IPS-NIHi7 (cell line): ENCODE data around the gene NCOA7.
"Not testable (repeated sequence)": the region's sequence is repeated elsewhere in the genome, so short reads cannot be mapped to it uniquely, and the experiment has no call there.

Experiments
- DNase-seq: peaks from one replicate; pipeline ENCODE4 v3.0.0; 2012; ENCODE audit warnings: mixed read lengths; ENCODE audit errors: extremely low spot score

The NCOA7 gene

DNA sequence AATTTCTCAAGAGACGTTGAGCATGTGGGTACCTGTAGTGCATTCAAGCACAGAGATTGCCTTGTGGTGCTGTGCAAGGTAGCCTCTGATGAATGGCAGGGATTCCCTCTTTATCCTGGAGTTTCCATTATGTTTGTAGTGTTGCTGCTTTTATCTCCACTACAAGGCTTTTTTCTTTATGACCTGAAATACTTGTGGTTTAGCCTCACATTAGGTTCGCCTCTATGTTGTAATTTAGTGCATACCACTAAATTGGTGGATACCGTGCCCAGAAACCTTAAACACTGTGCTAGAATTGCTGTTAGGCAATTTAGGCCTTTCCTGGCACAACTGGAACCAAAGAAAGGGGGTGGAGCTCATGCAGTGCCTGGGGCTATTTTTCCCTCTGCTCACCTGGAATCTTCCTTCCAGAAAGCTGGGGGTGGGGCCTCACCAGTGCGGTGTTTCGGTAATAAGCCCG is 76.8 kb downstream of the NCOA7 start:
- DNase-seq = peak; percentile 71

DNA sequence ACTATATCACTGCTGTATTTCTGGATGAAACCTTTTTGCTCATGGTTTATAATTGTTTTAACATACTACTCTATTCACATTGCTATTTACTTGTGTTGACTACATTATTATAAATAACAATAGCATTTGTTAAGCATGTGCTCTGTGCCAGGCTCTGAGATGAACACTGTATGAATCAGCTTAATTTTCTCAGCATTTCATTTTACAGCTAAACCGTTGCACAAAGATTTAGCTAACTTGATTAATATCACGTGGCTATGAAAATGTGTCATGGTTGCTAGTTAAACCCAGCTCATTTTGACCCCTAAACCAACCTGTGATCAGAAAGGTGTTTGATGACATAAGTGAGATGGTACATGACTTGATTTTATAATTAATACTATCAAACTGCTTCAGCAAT is 77.5 kb downstream of the NCOA7 start:
- no peak for DNase-seq

DNA sequence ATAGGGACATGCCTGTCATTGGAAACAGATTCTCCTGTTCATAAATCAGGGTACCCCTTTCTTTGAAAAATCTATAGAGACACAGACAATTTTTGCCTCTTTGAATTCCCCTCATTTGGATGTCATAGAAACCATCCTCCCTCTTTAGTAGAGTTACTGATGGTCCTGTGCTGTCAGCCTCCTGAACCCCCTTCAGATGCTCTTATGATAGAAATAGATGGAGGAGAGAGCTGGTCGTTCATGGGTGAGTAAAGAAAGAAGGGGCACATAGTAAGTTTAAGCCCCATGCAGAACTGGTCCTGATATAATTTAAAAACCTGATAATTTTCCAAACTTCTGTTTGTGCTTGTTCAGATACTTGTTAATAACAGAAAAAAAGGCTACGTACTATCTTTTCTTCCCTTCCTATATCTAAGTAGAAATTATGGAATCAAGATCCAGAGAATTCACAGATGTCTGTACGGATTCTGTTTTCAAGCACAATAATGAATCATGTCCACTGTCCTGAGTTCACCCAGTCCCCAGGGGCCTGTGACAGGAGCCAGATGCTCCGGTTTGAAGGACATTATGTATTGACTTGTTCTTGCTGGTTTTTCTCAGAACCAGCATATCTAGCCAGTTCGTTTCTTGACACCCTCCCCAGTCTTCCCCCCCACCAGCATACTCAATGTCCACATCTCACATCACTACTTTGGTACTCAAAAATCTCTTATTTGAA is 78.1 kb downstream of the NCOA7 start:
- DNase-seq = no peak

DNA sequence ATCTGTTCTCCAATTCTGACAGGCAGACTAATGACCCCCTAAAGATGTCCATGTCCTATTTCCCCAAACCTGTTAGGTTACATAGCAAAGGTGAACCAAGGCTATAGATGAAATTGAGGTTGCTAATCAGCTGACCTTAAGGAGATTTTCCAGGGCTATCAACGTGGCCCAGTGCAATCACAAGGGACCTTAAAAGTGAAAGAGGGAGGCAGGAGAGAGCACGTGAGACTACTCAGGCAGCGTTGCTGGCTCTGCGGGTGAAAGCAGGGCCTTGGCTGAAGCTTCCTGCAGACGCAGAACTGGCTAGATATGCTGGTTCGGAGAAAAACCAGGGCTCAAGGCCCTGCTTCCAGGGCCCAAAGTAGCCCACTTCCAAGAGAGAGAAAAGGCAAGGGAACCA is 78.7 kb downstream of the NCOA7 start:
- DNase-seq = no peak

DNA sequence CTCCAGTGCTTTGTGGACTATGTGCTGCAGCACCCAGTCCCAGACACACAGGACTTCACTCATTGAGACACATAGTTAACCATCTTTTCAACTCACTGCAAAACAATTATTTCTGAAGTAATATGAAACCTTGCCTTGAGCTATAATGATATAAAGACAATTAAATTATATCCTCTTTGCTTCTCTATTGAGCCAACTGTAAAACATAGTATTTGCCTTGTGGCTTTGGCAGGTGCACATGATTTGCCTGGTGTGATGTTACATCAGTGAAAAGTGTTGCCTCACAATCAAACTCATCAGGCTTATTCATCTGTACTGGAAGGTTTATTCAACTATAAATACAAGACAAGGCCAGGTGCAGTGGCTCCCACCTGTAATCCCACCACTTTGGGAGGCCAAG is 80.6 kb downstream of the NCOA7 start:
- DNase-seq = no peak

DNA sequence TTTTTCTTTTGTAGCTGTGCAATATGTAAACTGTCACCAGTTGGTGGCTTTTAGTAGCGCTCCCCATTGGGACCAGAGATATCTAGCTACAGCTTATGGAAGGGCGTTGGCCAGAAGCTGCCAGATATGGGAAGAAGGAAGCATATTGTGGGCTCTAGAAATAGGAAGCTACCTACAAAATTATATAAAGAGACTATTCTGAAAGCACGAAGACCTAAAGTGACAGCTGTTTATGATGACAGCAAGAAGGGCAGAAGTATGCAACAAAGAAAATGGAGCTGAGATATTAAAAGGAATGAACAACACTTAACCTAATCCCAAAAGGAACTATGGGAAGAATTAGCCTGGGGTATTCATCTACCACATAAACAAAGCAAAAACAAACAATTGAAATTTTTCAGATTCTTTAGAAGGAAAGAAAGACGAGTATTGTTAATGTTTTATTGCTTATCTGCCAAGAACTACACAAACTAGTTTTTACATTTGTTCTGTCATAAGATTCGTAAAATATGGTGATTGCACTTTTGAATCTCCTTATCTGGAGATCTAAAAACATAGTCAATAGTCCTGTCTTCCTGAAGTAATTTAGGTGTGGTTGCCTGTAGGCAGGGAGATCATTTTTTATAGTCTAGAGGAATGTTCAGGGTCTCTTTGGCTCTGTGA is 81.6 kb downstream of the NCOA7 start:
- DNase-seq = no peak

DNA sequence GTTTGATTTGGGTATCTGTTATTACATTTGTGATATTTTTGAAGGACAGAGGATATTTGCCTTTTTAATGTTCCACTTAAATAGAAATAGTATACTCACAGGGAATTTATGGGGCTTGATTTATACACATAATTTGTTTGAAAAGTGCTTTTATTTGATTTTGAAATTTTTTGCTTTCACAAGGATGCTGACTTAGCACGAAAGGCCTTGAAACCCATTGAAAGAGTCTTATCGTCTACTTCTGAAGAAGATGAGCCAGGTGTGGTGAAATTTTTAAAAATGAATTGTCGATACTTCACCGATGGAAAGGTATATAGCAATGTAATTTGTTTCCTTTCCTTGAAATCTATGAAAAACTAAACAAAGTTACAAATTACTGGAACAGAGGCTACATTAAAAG is 91.5 kb downstream of the NCOA7 start:
- DNase-seq = no peak

DNA sequence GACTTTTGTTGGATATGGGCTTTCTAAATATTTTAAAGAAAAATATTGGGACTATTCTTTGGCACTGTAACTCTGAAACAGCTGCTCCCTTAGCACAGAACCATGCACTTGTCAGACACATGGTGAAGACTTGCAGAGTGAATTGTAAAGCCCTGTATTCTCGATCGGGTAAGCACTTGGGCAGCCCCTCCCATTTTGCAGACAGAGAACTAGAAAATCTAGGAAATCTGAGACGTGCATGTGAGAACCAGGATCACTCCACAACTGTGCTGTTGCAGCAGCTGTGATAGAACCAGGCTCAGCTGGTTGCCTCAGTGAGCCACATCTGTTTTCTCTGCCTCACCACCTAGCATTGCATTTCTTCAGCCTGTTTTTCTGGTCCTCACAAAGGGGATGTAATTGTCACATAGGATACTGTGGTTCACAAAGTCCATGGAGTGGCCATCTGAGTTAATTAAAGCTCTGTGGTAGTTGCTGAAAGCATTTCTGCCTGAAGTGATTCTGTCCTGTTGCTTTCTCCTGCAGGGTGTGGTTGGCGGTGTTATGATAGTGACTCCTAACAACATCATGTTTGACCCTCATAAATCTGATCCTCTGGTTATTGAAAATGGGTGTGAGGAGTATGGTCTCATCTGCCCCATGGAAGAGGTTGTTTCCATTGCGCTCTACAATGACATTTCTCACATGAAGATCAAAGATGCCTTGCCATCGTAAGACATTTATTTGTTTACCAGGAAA is 94.0 kb downstream of the NCOA7 start:
- DNase-seq = no peak

DNA sequence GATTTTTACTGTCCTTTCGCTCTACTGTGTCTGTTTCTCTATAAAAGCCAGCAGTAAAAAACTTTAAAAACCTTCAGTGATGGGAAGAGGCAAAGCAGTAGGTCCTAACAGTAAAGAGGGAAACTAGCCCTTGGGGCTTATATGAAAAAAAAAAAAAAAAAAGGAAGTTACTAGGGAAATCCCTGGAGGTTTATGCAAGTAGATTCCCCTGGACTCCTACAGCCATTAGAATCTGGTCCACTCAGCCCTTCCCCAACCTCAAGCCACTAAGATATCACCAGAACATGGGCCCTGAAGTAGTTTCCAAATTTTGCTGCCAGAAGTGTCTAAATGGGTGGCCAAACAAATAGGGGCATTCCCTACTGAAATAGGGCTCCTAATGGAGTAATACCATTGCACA is 95.3 kb downstream of the NCOA7 start:
- no peak for DNase-seq

DNA sequence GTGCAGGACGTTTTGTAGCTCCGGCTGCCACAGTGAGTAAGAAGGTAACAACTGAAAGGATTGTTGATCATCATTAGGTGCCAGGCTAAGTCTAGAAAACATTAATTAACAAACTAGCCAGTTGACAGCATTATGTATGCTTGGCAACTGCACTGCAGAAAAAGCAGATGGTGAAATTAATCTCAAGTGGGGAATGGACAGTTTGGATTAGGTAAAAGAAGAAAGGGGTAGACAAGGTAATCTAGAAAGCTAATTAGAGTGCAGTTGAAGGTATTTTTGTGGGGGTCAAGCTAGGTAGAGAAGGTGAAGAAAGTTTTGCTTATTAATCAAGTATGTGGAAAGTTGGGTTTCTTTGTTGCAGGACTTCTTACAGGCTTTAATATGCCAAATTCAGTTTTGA is 96.2 kb downstream of the NCOA7 start:
- no peak for DNase-seq

DNA sequence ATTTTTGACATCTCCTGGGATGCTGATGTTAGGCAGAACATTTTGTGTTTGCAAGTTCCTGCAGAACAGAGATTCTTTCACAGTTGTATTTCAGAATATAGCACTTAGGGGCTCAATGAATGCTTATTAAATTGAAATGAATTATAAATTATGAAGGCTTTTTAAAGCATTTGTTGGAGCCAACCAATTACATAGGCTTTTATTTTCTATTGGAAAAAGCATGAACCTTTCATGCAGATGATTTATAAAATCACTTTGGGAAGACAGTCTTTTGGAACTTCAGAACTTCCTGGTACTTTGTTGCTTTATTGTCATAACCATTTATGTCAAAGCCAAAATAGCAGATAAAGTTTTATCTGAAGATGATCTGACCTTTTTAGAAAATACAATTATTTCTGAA is 96.6 kb downstream of the NCOA7 start:
- no peak for DNase-seq

DNA sequence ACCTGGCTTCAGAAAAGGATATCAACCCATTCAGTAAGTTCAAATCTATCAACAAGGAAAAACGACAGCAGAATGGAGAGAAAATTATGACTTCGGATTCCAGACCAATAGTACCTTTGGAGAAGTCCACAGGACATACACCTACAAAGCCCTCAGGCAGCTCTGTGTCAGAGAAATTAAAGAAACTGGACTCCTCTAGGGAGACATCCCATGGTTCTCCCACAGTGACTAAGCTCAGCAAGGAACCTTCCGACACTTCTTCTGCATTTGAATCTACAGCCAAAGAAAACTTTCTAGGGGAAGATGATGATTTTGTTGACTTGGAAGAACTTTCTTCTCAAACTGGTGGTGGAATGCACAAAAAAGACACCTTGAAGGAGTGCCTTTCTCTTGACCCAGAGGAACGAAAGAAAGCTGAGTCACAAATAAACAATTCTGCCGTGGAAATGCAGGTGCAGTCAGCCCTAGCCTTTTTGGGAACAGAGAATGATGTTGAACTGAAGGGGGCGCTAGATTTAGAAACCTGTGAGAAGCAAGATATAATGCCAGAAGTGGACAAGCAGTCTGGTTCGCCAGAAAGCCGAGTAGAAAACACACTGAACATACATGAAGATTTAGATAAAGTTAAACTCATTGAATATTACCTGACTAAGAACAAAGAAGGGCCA is 98.4 kb downstream of the NCOA7 start:
- DNase-seq = peak; percentile 70

DNA sequence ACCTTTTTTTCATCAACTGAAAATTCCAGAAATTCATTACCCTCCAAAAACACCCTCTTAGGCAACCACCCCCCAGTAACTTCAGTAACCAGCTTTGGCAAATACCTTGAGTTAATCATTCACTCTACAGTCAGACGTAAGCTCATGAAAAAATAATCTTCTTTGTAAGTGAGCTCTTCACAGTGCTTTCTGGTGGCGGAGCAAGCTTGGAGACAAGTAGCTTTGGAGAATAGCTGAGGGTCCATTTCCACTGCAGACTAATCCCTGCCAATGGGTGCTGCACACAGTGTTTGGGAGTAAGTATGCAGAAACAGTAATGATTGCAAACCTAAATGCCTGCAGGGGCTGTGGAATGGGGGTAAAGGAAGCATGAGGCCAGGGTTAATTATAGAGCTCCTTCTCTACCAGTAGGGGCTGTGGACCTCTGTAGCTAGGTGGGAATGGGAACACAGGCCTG is 109.0 kb downstream of the NCOA7 start:
- peak; percentile 31 for DNase-seq

DNA sequence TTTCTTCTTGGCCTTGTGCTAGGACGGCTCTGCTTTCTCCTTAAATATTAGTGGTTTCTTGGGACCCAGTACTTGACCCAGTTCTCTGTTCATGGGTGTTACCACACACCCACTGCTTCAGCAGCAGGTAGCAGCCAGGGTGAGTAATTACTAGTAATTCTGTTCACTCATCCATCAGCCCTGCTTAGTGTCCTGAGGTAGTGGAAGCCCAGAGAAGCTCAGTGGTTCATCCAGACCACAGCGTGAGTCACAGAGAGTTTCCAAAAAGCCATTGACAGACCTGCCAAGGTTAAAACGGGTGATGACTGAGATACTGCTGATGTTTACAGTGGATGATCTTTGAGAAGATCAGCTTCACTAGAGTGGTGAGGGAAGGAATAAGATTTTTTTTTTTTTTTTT is 114.1 kb downstream of the NCOA7 start:
- DNase-seq = no peak

DNA sequence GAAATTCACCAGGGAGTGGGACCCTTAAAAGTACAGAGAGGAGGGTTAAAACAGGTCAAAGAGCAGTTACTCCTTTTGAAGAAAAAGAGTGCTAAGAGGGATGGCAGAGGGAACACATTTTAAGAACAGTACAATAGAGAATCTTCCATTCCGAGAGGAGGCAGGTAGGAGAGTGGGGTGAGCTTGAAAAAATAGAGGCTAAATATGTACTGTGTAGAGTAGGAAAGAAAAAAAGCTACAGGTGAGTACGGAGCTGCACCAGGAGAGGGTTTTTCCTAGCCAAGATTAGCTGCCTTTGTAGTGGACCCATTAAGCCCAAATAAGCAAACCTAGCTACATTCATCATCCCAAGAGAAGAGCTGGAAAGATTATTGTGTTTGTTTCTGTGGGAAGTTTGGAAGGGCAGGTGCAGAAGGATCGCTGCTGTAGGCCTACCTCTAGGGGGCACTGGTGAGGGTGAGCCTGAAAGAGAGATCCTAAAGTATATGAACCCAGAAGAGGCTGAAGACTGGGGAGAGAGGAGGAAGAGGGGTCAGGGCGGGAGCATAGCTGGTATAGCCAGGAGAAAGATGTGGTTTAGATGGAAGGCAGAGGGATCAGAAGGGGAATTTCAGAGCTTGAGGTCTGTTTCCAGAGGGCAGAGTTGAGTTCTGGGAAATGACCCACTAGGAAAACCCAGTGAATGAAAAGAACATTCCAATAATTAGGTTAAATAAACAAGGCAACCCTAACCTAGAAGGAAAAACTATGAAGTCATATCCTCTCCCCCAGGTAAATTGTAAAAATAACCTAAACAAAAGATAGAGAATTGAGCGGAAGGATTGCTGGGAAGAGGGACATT is 115.6 kb downstream of the NCOA7 start:
- peak; percentile 85 for DNase-seq

DNA sequence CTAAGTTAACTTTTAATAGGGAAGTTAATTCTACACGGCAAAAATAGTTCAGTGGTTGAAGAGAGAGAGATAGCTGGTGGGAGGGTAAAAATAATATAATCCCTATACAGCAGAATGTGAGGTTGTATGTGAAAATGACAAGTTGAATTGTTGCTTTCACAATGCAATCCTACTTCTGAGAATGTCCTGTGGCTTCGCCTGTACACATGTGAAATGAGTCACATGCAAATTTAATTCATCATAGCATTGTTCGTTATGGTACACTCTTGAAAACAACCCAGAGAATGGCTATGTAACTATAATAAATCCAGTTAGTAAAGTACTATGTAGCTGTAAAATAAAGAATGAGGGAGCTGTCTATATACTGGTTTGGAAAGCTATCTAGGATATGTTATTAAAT is 119.8 kb downstream of the NCOA7 start:
- no peak for DNase-seq

DNA sequence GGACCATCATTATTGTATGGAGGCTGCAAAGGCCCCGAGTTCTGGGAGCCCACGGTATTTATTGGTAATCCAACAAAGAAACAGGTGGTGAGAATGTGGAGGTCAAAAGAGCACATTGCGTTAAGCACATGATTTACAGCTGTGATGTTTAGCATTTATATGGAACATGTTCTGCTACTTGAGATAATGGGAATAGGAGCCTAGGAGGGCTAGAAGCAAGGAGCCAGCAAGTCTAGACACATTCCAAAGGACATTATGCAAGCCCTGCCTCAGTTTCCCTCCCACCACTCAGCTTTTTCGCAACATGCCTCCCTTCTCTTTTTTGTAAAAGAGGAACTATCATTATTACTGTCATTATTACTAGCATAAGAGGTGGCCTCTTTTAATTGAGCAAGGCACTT is 120.3 kb downstream of the NCOA7 start:
- not testable (repeated sequence) for DNase-seq

DNA sequence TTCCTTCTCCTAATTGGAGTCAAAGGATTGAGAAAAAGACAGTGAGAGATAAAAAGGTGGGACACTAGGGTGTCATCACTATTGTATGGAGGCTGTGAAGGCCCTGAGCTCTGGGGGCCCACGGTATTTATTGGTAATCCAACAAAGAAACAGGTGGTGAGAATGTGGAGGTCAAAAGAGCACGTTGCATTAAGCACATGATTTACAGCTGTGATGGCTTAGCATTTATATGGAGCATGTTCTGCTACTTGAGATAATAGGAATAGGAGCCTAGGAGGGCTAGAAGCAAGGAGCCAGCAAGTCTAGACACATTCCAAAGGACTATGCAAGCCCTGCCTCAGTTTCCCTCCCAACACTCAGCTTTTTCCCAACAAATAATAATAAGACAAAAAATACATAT is 121.7 kb downstream of the NCOA7 start:
- not testable (repeated sequence) for DNase-seq

DNA sequence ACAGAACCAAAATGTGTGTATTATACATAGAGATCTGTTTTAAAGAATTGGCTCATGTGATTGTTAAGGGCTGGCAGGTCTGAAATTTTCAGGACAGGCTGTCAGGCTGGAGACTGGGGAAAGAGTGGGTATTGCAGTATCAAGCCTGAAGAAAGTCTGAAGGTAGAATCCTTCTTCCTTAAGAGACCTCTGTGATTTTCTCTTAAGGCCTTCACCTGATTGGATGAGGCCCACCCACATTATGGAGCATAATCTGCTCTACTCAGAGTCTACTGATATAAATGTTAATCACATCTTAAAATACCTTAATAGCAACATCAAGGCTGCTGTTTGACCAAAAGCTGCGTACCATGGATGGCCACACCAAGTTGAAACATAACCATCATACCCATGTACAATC is 122.4 kb downstream of the NCOA7 start:
- DNase-seq = no peak

DNA sequence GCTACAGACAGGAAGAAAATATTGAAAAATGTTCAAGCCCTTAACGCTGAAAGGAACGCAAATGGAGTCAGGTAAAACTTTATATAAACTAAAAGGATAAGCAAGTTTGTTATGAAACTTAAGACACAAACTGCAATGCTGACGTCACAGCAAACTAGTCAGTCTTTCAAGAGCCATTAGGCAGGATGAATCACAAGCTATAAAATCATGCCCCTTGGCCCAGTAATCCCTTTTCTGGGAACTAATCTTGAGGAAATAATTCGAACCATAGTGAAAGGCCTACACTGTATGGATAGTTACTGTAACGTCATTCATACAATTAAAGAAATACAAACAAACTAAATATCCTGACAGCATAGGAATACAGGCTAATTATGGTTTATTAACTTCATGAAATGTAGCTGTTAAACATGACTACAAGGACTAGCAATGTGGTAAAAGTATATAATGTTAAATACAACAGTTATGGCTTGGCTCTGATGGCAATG is 123.1 kb downstream of the NCOA7 start:
- no peak for DNase-seq

DNA sequence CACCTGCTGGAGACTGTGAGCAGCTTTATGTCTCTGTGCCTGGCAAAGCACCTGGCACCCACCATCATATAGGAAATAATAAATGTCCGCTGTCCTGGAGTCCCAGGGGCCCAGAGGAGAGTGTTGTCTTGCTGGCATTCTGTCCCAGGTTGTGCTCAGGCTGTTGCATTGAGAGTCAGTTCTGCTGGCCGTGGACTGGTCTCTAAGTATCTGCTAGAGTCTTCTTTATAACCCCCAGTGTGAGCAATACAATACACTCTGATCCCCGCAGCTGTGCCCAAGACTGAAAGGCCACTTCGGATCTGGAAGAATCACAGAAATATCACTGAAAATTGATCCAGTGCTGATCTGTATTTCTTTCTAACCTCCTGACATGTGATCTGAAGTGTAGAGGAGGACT is 127.5 kb downstream of the NCOA7 start:
- no peak for DNase-seq
